CD14-positive monocyte (primary cell): ENCODE measurements around the gene GREB1. TPM values are rescaled to one million over a fixed set of nuclear protein-coding genes. Genes with fewer than 3 reads are reported as not detected.

Experiments
- DNase-seq, 3 donors: peaks; one replicate each; pipeline ENCODE4 v3.0.0-alpha.2; 2011 to 2022
- H2AFZ ChIP-seq: 2 replicates; pipeline ENCODE4 v1.6.0; 2012; ENCODE audit warnings: mild to moderate bottlenecking, low read depth, low read length, inconsistent platforms; ENCODE audit not compliant: insufficient read depth, poor library complexity, severe bottlenecking
- H3K27ac ChIP-seq, 2 donors: 1 replicate in 1 of 2; 2 replicates in 1 of 2; pipeline ENCODE4 v1.5.1; 2012 to 2013; ENCODE audit warnings: low read length in 2 of 2, control low read depth in 1 of 2, inconsistent platforms in 1 of 2, low read depth in 1 of 2, mild to moderate bottlenecking in 1 of 2
- H3K27me3 ChIP-seq, 2 donors: one replicate each; pipeline versions ENCODE4 v1.6.0 to v1.6.1; 2011 to 2013; ENCODE audit warnings: low read length in 2 of 2; ENCODE audit not compliant: control insufficient read depth in 2 of 2, insufficient read depth in 2 of 2
- H3K36me3 ChIP-seq, 2 donors: replicated peaks in 1 of 2; 1 replicate in 1 of 2; 2 replicates in 1 of 2; pipeline versions ENCODE4 v1.5.1 to v1.6.1; 2012 to 2013; ENCODE audit warnings: low read length in 2 of 2, control low read depth in 1 of 2, inconsistent platforms in 1 of 2, mild to moderate bottlenecking in 1 of 2; ENCODE audit not compliant: insufficient read depth in 2 of 2, control insufficient read depth in 1 of 2
- H3K4me1 ChIP-seq, 2 donors: 1 replicate in 1 of 2; 2 replicates in 1 of 2; pipeline versions ENCODE4 v1.5.1 to v1.6.1; 2012 to 2013; ENCODE audit warnings: low read length in 2 of 2, control low read depth in 1 of 2, inconsistent platforms in 1 of 2, mild to moderate bottlenecking in 1 of 2, moderate library complexity in 1 of 2; ENCODE audit not compliant: insufficient read depth in 2 of 2, control insufficient read depth in 1 of 2
- H3K4me2 ChIP-seq: replicated peaks from 2 replicates; pipeline ENCODE3; 2012; ENCODE audit warnings: low read length, moderate library complexity, mild to moderate bottlenecking; ENCODE audit not compliant: poor library complexity, severe bottlenecking; ENCODE audit errors: extremely low read depth
- H3K4me3 ChIP-seq, 3 experiments: fragments of 200-600 bp in 1 of 3; sonication (generic) in 1 of 3; replicated peaks in 1 of 3; 1 replicate in 2 of 3; 2 replicates in 1 of 3; pipeline ENCODE4 v1.5.1; 2011 to 2013; ENCODE audit warnings: low read length in 3 of 3, mild to moderate bottlenecking in 3 of 3, control low read depth in 2 of 3, low read depth in 2 of 3, inconsistent platforms in 1 of 3, moderate library complexity in 1 of 3
- H3K79me2 ChIP-seq: 2 replicates; pipeline ENCODE4 v1.6.0; 2012; ENCODE audit warnings: mild to moderate bottlenecking, control low read depth, inconsistent platforms, low read length, moderate library complexity; ENCODE audit not compliant: insufficient read depth
- H3K9ac ChIP-seq: 2 replicates; pipeline ENCODE4 v1.6.0; 2017; ENCODE audit warnings: low read length, mild to moderate bottlenecking; ENCODE audit not compliant: insufficient read depth, poor library complexity, severe bottlenecking
- H3K9me3 ChIP-seq, 2 donors: replicated peaks in 1 of 2; 1 replicate in 1 of 2; 2 replicates in 1 of 2; pipeline versions ENCODE4 v1.5.1 to v1.6.1; 2012 to 2013; ENCODE audit warnings: low read length in 2 of 2, control low read depth in 1 of 2; ENCODE audit not compliant: control insufficient read depth in 1 of 2, insufficient read depth in 1 of 2
- H4K20me1 ChIP-seq: 2 replicates; pipeline ENCODE4 v1.6.0; 2012; ENCODE audit warnings: mild to moderate bottlenecking, low read length, control low read depth, moderate library complexity; ENCODE audit not compliant: insufficient read depth
- H3K27ac Mint-ChIP-seq, 7 donors: one replicate each; pipeline ENCODE4 v1.8.0; 2020; ENCODE audit warnings: mild to moderate bottlenecking in 7 of 7, mixed read lengths in 7 of 7, moderate library complexity in 6 of 7, inconsistent platforms in 2 of 7
- H3K27me3 Mint-ChIP-seq, 3 donors: one replicate each; pipeline ENCODE4 v1.8.0; 2021 to 2022; ENCODE audit warnings: low read depth in 3 of 3, mild to moderate bottlenecking in 3 of 3, mixed read lengths in 3 of 3, moderate library complexity in 3 of 3, inconsistent platforms in 1 of 3
- H3K36me3 Mint-ChIP-seq, 2 donors: one replicate each; pipeline ENCODE4 v1.8.0; 2020; ENCODE audit warnings: mixed read lengths in 2 of 2, inconsistent platforms in 1 of 2, mild to moderate bottlenecking in 1 of 2
- H3K4me1 Mint-ChIP-seq: one replicate; pipeline ENCODE4 v1.8.0; 2020; ENCODE audit warnings: mild to moderate bottlenecking, mixed read lengths
- H3K4me3 Mint-ChIP-seq, 2 donors: one replicate each; pipeline ENCODE4 v1.8.0; 2020; ENCODE audit warnings: mild to moderate bottlenecking in 2 of 2, mixed read lengths in 2 of 2, moderate library complexity in 1 of 2
- H3K9me3 Mint-ChIP-seq, 7 donors: one replicate each; pipeline ENCODE4 v1.8.0; 2020 to 2022; ENCODE audit warnings: mixed read lengths in 7 of 7, mild to moderate bottlenecking in 6 of 7, moderate library complexity in 6 of 7, inconsistent platforms in 2 of 7
- CTCF ChIP-seq: fragments of 200-600 bp; IDR thresholded peaks from one replicate; pipeline ENCODE4 v1.8.0; 2022; ENCODE audit warnings: antibody characterized with exemption, mild to moderate bottlenecking
- WGBS: methylation state at CpG from one replicate; pipeline ENCODE4 v1.1.5; 2013; ENCODE audit warnings: missing lambda C conversion rate; ENCODE audit not compliant: insufficient coverage; 5-methylcytosine and 5-hydroxymethylcytosine counted together
- intact Hi-C, 2 donors: fragments of 100-400 bp; cut with micrococcal nuclease; formaldehyde crosslinking; loops; one replicate each; pipeline versions ENCODE4 v1.15.0 to v1.15.1; 2023
- polyA plus RNA-seq, 3 donors: library from polyadenylated mRNA; depleted of rRNA in 1 of 3; unstranded in 2 of 3; stranded (reverse) in 1 of 3; fragments of 300-500 nt in 2 of 3; fragments of >200 nt in 1 of 3; fragmentation: Illumina TruSeq in 2 of 3; gene quantifications; 1 replicate in 2 of 3; 2 replicates in 1 of 3; pipeline ENCODE4 v1.2.3, GENCODE V29; 2012 to 2021

Gene GREB1
- polyA plus RNA-seq, 3 donors: not detected

GRCh38 chr2:11584525-11585056 is 50.7 kb downstream of the GREB1 start:
- Histone ChIP-seq H3K36me3 (no peaks in the 10 kb centered on the region), H3K79me2 (no peaks in the 10 kb centered on the region), H3K4me3 (no peak overlapping the region), H3K9me3 (no peaks in the 10 kb centered on the region), H4K20me1 (no peaks in the 10 kb centered on the region), H3K4me2 (no peak overlapping the region), H3K27me3 (no peaks in the 10 kb centered on the region), H3K4me1 (no peaks in the 10 kb centered on the region), H2AFZ (no peak overlapping the region), H3K27ac (no peak overlapping the region), H3K9ac (no peak overlapping the region)
- Mint-ChIP-seq H3K27me3 (peaks cover 4 to 8% (median 7%) of the 10 kb centered on the region in 3 donors), H3K36me3 (no peaks in the 10 kb centered on the region), H3K9me3 (no peaks in the 10 kb centered on the region), H3K4me3 (no peak overlapping the region), H3K27ac (no peak overlapping the region), H3K4me1 (peaks cover 4% of the 10 kb centered on the region)
- intact Hi-C loops: loop anchor here in 1 of 2 donors (5.0 kb wide), 1 partner anchor 452 kb away; a partner anchor contains a TSS
- no peak for DNase-seq
- TF ChIP-seq CTCF: peak; percentile 29
- WGBS: 90% methylated on average over 8 of the region's 18 CpGs

GRCh38 chr2:11585071-11585470 is 51.2 kb downstream of the GREB1 start:
- H3K79me2 ChIP-seq: no peaks in the 10 kb centered on the region
- H3K9ac ChIP-seq: no peak overlapping the region
- Mint-ChIP-seq H3K36me3 (no peaks in the 10 kb centered on the region), H3K4me1 (peaks cover 4% of the 10 kb centered on the region), H3K4me3 (no peak overlapping the region), H3K27ac (no peak overlapping the region), H3K9me3 (no peaks in the 10 kb centered on the region), H3K27me3 (peaks cover 4 to 8% (median 7%) of the 10 kb centered on the region in 3 donors)
- no peak overlapping the region for H3K27ac ChIP-seq
- no peak overlapping the region for H3K4me2 ChIP-seq
- no peak overlapping the region for H3K4me3 ChIP-seq
- no peaks in the 10 kb centered on the region for H3K27me3 ChIP-seq
- H3K9me3 ChIP-seq: no peaks in the 10 kb centered on the region
- no peaks in the 10 kb centered on the region for H4K20me1 ChIP-seq
- H3K36me3 ChIP-seq: no peaks in the 10 kb centered on the region
- H2AFZ ChIP-seq: no peak overlapping the region
- intact Hi-C loops: no loop called here
- WGBS: 90% methylated on average over 6 of the region's 7 CpGs
- no peak for TF ChIP-seq CTCF
- no peak for DNase-seq
- H3K4me1 ChIP-seq: no peaks in the 10 kb centered on the region
